Measurements from ENCODE around the gene STRADA.

Gene STRADA

GRCh38 chr17:63700528-63701455 lies 40.8 kb downstream of the STRADA start:
- DNase-seq: peak; percentile 51

GRCh38 chr17:63699638-63700527 lies 41.7 kb downstream of the STRADA start, which contains the start of gene LIMD2:
LIMD2 (minus strand) TSS chr17:63700125; CDS start chr17:63699298, 827 bp downstream.
- DNase-seq: peak; percentile 70

GRCh38 chr17:63698886-63699637 lies 42.5 kb downstream of the STRADA start:
- peak; percentile 74 for DNase-seq

GRCh38 chr17:63698381-63698885 lies 43.2 kb downstream of the STRADA start:
- peak; percentile 42 for DNase-seq

- peak; percentile 81 for DNase-seq
Observed at GRCh38 chr17:63697341-63698286, 44.0 kb downstream of the STRADA start.

GRCh38 chr17:63696381-63696961 lies 45.1 kb downstream of the STRADA start:
- peak; percentile 40 for DNase-seq

GRCh38 chr17:63695889-63696288 lies 45.7 kb downstream of the STRADA start:
- DNase-seq: no peak

GRCh38 chr17:63694950-63695773 lies 46.4 kb downstream of the STRADA start:
- no peak for DNase-seq

- no peak for DNase-seq
Observed at GRCh38 chr17:63694229-63694949, 47.2 kb downstream of the STRADA start.

- no peak for DNase-seq
Observed at GRCh38 chr17:63693411-63694113, 48.0 kb downstream of the STRADA start.

GRCh38 chr17:63692195-63692816 lies 49.3 kb downstream of the STRADA start:
- no peak for DNase-seq

- DNase-seq: no peak
Observed at GRCh38 chr17:63689479-63689878, 52.1 kb downstream of the STRADA start.

GRCh38 chr17:63688396-63689020 lies 53.1 kb downstream of the STRADA start:
- DNase-seq: peak; percentile 34

- DNase-seq: no peak
Observed at GRCh38 chr17:63686138-63686685, 55.4 kb downstream of the STRADA start.

- DNase-seq: no peak
Observed at GRCh38 chr17:63685578-63685977, 56.0 kb downstream of the STRADA start.

- no peak for DNase-seq
Observed at GRCh38 chr17:63685041-63685440, 56.6 kb downstream of the STRADA start.

- DNase-seq: no peak
Observed at GRCh38 chr17:63682981-63683380, 58.6 kb downstream of the STRADA start.
